HEK293T (cell line): ENCODE data around the gene DDN.

Experiments used
- ELF4 ChIP-seq: fragments of 450-650 bp; IDR thresholded peaks from 2 replicates; pipeline ENCODE4 v1.6.1; 2017; ENCODE audit warnings: antibody characterized with exemption
- FOXM1 ChIP-seq: fragments of 450-650 bp; IDR thresholded peaks from 2 replicates; pipeline ENCODE4 v1.6.1; 2017; ENCODE audit warnings: mild to moderate bottlenecking, borderline replicate concordance
- LEF1 ChIP-seq: fragments of 450-650 bp; IDR thresholded peaks from 2 replicates; pipeline ENCODE4 v1.6.1; 2017; ENCODE audit warnings: mild to moderate bottlenecking, borderline replicate concordance
- SUZ12 ChIP-seq: fragments of 450-650 bp; IDR thresholded peaks from 2 replicates; pipeline ENCODE4 v1.6.1; 2016; ENCODE audit warnings: mild to moderate bottlenecking

DNA sequence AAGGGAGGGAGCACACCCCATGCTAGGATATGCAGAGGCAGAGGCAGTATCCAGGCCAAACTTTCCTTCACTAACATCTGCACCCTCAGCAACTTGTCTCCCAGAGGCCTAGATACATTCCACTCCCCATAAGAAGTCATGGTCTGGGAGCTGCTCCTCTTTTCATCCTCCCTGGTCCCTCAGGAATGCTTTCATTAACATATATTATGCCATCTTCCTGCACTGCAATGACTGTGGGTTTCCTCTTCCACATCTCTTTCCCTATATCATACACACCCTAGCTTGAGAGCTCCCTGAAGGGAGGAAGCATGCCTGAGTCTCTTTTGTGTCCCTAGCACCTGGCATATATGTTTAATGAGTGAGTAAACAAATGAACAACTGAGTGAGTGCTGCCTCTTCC lies 8.6 kb downstream of the DDN start:
- TF ChIP-seq FOXM1 (no peak), SUZ12 (no peak), ELF4 (no peak), LEF1 (no peak)
